HepG2 (cell line): ENCODE data around the gene MSI2. TPM values are rescaled to one million over a fixed set of nuclear protein-coding genes. Genes with fewer than 3 reads are reported as not detected.
A peak's percentile ranks its signal among the peaks of the same experiment; 100 is the strongest.

Source experiments
- AHR ChIP-seq: IDR thresholded peaks from 2 replicates; pipeline ENCODE4 v1.6.1; 2018; ENCODE audit warnings: missing genetic modification reagents, missing compliant biosample characterization
- GATAD1 ChIP-seq: IDR thresholded peaks from 2 replicates; pipeline ENCODE4 v1.6.1; 2016; ENCODE audit warnings: missing genetic modification reagents, missing compliant biosample characterization
- HNRNPL ChIP-seq: fragments of 200-400 bp; formaldehyde crosslinking; IDR thresholded peaks from 2 replicates; pipeline ENCODE4 v1.6.1; 2017; ENCODE audit warnings: mild to moderate bottlenecking, low read depth, low read length
- KAT8 ChIP-seq: IDR thresholded peaks from 2 replicates; pipeline ENCODE4 v1.6.1; 2016; ENCODE audit warnings: missing genetic modification reagents, missing compliant biosample characterization
- KLF16 ChIP-seq, 2 experiments: sonication (generic) in 1 of 2; formaldehyde crosslinking in 1 of 2; IDR thresholded peaks; 2 replicates each; pipeline versions ENCODE4 v1.6.1 to v1.8.0; 2016 to 2023; ENCODE audit warnings: missing genetic modification reagents in 2 of 2, missing compliant biosample characterization in 1 of 2
- PATZ1 ChIP-seq: sonication (generic); formaldehyde crosslinking; IDR thresholded peaks from 2 replicates; pipeline ENCODE4 v1.4.0; 2020; ENCODE audit warnings: missing genetic modification reagents
- POGK ChIP-seq: sonication (generic); formaldehyde crosslinking; conservative IDR thresholded peaks from 2 replicates; pipeline ENCODE4 v1.8.0; 2022; ENCODE audit warnings: mild to moderate bottlenecking, moderate library complexity, missing genetic modification reagents
- REPIN1 ChIP-seq: sonication (generic); formaldehyde crosslinking; IDR thresholded peaks from 2 replicates; pipeline ENCODE4 v1.8.0; 2022; ENCODE audit warnings: missing genetic modification reagents, low read depth, mild to moderate bottlenecking, borderline replicate concordance
- SP5 ChIP-seq: IDR thresholded peaks from 2 replicates; pipeline ENCODE4 v1.6.1; 2016; ENCODE audit warnings: low read depth, borderline replicate concordance
- TRAFD1 ChIP-seq: sonication (generic); formaldehyde crosslinking; IDR thresholded peaks from 2 replicates; pipeline ENCODE4 v1.5.1; 2020; ENCODE audit warnings: missing genetic modification reagents, mild to moderate bottlenecking, borderline replicate concordance
- ZBTB33 ChIP-seq: sonication (generic); formaldehyde crosslinking; IDR thresholded peaks from 2 replicates; pipeline ENCODE4 v1.4.0; 2020; ENCODE audit warnings: missing genetic modification reagents
- ZEB1 ChIP-seq: IDR thresholded peaks from 2 replicates; pipeline ENCODE4 v1.6.1; 2012; ENCODE audit warnings: mild to moderate bottlenecking, low read depth, inconsistent platforms; ENCODE audit not compliant: insufficient replicate concordance
- ZFYVE20 ChIP-seq: sonication (generic); formaldehyde crosslinking; IDR thresholded peaks from 2 replicates; pipeline ENCODE4 v1.8.0; 2023; ENCODE audit warnings: low read depth, mild to moderate bottlenecking, moderate library complexity, missing genetic modification reagents, borderline replicate concordance
- ZNF225 ChIP-seq: sonication (generic); formaldehyde crosslinking; IDR thresholded peaks from 2 replicates; pipeline ENCODE4 v1.4.0; 2020; ENCODE audit warnings: mild to moderate bottlenecking, missing genetic modification reagents
- ZNF331 ChIP-seq: sonication (generic); formaldehyde crosslinking; IDR thresholded peaks from 2 replicates; pipeline ENCODE4 v1.4.0; 2020; ENCODE audit warnings: missing genetic modification reagents
- ZNF772 ChIP-seq: sonication (generic); formaldehyde crosslinking; IDR thresholded peaks from 2 replicates; pipeline ENCODE4 v1.5.0; 2020; ENCODE audit warnings: mild to moderate bottlenecking, missing genetic modification reagents
- ZNF773 ChIP-seq: sonication (generic); formaldehyde crosslinking; IDR thresholded peaks from 2 replicates; pipeline ENCODE4 v1.4.0; 2020; ENCODE audit warnings: missing genetic modification reagents, borderline replicate concordance
- ZNF788 ChIP-seq: sonication (generic); formaldehyde crosslinking; IDR thresholded peaks from 2 replicates; pipeline ENCODE4 v1.5.0; 2020; ENCODE audit warnings: mild to moderate bottlenecking, missing genetic modification reagents, borderline replicate concordance
- ZSCAN9 ChIP-seq: IDR thresholded peaks from 2 replicates; pipeline ENCODE4 v1.6.1; 2016; ENCODE audit warnings: borderline replicate concordance
- polyA plus RNA-seq, 8 experiments: library from polyadenylated mRNA; depleted of rRNA in 3 of 8; stranded (reverse) in 7 of 8; unstranded in 1 of 8; fragments of >200 nt; fragmentation: Illumina TruSeq in 4 of 8; extraction: Trizol in 4 of 8; gene quantifications; 2 replicates each; pipeline versions ENCODE4 v1.2.1 to v1.2.3, GENCODE V29; 2011 to 2016; ENCODE audit warnings: low read depth in 4 of 8, missing spikeins in 1 of 8, mixed read lengths in 1 of 8; ENCODE audit not compliant: insufficient read depth in 1 of 8
- total RNA-seq, 5 experiments: library from RNA; depleted of rRNA; stranded (reverse); fragments of >200 nt; fragmentation: Illumina TruSeq; extraction: Trizol; gene quantifications; 2 replicates each; pipeline ENCODE4 v1.2.3, GENCODE V29; 2016; ENCODE audit warnings: low read depth in 1 of 5

MSI2 gene
- total and polyA plus RNA-seq, 2 of the 13 experiments (the other 11 are each of a cell fraction or from before 2014, with no cell fraction given) = 77.5 to 78.4 TPM

GRCh38 chr17:57531648-57532504 is 275.6 kb downstream of the MSI2 start (continued):
- no peak for TF ChIP-seq ZEB1
- no peak for TF ChIP-seq ZFYVE20 (CRISPR knock-in tag)
- TF ChIP-seq ZNF225 = peak; percentile 71; the same call in 1 of the 2 replicates
- TF ChIP-seq KLF16 (CRISPR knock-in tag; IDR thresholded peaks at IDR 0.05) = 0 out of 4 replicates have a peak, but pooled peaks of 1 of the 2 experiments have one; percentile 19
- TF ChIP-seq REPIN1 (CRISPR knock-in tag) = peak; percentile 55; the same call in 1 of the 2 replicates
- TF ChIP-seq ZNF773 (CRISPR knock-in tag) = no peak
- peak; percentile 90 for TF ChIP-seq HNRNPL
- TF ChIP-seq PATZ1 (CRISPR knock-in tag) = peak; percentile 48; the same call in 1 of the 2 replicates
- TF ChIP-seq ZNF788 = peak; percentile 38; the same call in 1 of the 2 replicates
- 0 out of 2 replicates have a peak, but pooled peaks have one; percentile 27 for TF ChIP-seq ZNF331
- peak; percentile 51; the same call in 1 of the 2 replicates for TF ChIP-seq ZNF772 (CRISPR knock-in tag)
- 0 out of 2 replicates have a peak, but pooled peaks have one; percentile 27 for TF ChIP-seq AHR (CRISPR knock-in tag)
- peak; percentile 90 for TF ChIP-seq SP5 (CRISPR knock-in tag)
- no peak for TF ChIP-seq ZSCAN9 (CRISPR knock-in tag)
- TF ChIP-seq GATAD1 = peak; percentile 31; the same call in 1 of the 2 replicates
- peak; percentile 56 for TF ChIP-seq ZBTB33 (CRISPR knock-in tag)
- TF ChIP-seq KAT8 (CRISPR knock-in tag) = peak; percentile 50; the same call in 1 of the 2 replicates
- no peak for TF ChIP-seq POGK
- no peak for TF ChIP-seq TRAFD1 (CRISPR knock-in tag)
